HG03575 (cell line): Measurements from ENCODE around the gene LRBA.

Experiments
- ATAC-seq: cut with Tn5 transposase; IDR thresholded peaks from one replicate; pipeline ENCODE4 v1.9.1; 2021; ENCODE audit not compliant: unreplicated experiment, insufficient number of reproducible peaks, low FRiP score; ENCODE audit errors: extremely low read depth

LRBA gene

DNA sequence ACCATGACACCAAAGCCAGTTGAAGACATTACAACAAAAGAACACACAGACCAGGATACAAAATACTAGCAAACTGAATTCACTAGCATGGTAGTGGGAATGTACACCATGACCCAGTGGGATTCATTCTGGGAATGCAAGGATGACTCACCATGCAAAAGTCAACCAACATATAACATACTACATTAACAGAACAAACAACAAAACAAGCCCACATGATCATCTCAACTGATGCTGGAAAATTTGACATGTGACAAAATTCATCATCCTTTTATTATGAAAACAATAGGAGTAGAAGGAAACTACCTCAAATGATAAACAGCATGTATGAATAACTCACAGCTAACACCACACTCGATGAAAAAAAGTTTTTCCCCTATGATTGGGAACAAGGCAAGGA, 746.6 kb downstream of the LRBA start:
- ATAC-seq = no peak

DNA sequence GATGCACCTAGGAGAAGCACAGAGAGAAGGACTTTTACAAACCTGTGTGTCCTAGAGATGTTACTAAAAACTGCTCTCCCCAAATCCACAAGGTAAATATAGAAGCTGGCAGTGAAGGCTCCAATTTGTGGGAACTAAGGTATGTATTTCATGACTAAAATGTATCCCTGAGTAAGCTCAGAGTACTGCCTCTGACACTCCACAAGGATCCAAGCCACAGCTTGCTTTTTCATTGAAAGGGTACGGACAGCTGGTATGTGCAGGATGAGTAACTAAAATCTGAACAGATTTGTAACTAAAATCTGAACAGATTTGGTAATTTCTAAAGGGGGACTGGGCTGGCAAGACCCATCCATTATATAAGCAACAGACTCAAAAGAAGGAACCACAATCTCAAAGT, 749.3 kb downstream of the LRBA start:
- no peak for ATAC-seq

DNA sequence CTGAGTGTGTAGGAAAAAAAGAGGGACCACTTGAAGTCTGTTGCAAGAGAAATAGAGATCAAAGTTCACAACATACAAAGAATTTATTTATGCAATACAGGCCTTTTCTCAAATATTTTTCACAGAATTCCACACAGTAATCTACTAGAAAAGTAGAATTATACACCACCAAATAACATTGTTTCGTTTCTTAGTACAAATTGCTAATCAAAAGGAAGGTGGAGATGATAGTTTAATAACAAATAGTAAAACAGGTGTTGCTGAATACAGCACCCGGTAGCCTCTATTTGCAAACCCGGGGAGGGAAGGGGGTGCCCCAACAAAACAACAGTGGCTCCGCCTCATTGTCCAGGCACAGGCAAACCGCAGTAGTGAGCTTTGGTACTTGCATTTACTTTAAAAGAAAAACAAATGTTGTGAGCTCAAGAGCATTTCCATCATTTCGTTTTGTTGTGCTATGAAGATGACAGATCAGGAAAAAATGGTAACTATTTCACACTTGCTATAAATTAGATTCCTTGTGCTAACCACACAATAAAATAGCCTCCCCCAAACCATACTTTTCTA, 750.4 kb downstream of the LRBA start:
- no peak for ATAC-seq

DNA sequence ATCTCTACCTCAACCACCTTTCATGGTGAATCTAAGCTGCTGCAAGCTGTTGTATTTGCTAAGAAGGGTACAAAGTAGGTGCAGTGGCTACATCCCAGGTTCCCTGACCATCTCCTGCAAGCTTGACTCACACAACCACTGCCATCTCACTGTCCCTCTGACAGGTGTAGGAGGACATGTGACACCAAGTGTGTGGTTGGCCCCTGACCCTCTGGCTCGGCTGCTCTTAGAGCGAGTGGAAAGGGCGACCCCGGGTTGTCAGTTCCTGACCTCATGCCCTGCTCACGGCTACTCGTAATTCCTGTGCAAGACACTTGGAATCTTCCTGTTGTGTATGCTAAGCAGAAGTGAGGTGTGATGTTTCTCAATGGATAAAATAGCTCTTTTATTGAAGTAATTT, 752.5 kb downstream of the LRBA start:
- no peak for ATAC-seq

DNA sequence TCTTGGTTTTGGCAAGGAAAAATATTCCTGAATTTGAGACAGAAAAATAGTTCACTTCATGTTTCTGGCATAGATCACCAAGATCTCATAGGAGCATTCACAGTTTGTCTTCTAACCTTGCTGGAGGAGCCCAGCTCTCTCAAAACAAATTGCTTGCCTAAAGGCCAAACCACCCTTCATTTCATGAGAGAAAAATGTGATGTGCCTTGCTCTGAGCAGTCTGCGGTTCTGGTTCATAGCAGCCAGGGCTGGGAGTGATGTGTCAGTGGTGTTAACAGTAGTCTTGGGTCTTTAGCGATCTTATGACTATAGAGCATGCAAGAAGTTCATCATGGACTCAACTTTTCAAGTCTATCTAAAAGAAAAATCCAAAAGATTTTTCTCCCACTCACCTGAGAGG, 753.5 kb downstream of the LRBA start:
- ATAC-seq = no peak

DNA sequence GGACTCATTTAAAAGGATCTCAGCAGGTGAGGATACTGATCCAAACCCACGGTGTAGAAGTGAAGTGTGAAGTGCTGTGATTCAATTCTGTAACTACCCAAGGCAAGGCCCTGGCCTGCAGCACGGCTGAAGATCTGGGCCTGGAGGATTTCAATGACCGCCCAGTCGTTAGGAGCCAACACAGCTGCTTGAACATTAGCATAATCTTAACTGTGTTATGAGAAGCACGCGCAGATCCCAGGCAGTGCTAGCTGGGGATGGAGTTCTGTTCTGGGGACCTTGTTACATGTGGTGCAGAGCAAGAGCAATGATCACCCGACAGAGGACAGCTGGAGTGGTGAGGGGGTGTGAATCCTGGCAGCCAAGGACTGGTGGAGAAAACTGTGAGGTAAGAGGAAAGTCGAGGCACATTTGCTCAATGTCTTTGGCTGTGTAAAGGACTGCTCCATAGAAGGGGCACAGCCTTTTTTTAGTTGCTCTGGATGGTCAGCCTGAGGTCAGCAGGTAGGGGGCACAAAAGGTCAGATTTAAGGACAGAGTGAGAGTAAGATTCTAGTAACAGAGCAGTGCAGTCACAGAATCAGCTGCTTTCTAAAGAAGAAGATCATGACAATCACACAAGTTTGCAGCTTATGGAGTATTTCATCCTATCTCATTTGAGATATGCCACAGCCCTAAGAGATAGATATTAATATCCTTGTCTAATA, 755.1 kb downstream of the LRBA start:
- no peak for ATAC-seq

DNA sequence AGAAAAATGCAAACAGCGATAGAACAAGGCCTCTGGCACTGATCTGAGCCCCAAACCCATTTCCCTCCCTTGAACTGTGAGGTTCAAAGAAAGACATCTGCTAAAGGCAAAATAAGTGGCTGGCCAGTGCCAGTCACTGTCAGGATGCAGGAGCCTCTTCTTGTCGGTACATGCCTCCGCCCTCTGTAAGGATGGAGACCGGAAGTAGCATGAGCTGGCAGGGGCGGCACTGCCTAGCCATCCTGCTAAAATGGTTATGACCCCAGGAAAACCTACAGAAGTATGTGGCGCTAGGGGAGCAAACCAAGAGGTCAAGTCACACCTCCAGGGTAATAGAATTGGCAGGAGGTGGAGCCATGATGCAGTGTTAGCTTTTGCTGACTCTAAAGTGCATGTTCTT, 756.5 kb downstream of the LRBA start:
- no peak for ATAC-seq

DNA sequence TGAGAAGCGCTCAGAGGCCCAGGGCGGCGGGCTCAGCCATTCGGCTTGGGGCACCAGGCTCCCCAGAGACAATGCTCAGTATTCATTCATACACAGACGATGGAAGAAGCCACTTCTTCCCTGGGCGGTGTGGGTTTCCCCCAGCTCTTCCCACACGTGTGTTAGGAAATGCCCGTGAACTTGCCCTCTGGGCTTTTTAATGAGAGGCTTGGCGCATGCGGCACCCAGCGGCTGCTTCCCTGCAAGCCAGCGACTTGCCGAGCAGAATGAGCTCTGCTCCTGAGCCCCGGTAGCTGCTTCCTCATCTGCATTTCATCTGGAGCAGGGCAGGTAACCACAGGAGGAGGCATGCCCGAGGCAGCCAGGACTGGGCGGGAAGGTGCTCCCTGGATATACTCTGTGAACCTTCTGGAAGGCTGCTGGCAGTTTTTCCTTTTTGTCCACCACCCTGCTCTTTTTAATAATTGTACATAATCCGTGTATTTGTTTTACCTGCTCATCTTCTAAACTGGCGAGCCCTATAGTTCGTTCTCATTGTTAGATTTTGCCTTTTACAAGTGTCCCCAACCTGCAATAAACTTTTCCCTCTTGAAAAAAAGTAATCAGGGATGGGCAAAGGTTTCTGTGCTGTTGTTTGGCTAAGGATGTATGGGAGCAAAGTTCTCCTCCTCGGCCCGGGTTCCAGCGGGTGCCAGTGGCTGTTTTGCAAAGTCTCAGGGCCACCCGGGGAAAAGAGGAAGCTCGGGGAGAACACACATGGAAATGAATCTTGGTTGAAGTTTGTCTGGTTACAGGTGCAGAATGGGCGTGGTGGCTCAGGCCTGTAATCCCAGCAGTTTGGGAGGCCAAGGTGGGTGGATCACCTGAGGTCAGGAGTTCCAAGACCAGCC, 758.0 kb downstream of the LRBA start:
- no peak for ATAC-seq

DNA sequence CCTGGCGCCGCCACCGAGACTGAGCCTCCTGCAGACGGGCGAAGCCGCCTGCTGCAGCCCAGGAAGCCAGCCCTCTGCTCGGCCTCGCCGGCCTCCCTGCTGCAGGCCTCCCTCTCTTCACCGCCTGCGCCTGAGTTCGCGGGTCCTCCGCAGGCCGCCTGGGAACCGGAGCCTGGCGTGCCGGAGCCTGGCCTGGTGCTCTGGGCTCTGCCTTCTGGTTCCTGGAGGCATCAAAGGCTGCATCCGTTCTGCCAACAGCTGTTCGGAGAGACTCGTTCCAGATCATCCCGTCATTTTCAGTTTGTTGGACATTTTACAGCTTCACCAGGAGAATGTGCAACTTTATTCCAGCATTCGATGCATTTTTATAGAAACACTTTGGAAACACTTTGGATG, 758.9 kb downstream of the LRBA start:
- ATAC-seq = no peak

DNA sequence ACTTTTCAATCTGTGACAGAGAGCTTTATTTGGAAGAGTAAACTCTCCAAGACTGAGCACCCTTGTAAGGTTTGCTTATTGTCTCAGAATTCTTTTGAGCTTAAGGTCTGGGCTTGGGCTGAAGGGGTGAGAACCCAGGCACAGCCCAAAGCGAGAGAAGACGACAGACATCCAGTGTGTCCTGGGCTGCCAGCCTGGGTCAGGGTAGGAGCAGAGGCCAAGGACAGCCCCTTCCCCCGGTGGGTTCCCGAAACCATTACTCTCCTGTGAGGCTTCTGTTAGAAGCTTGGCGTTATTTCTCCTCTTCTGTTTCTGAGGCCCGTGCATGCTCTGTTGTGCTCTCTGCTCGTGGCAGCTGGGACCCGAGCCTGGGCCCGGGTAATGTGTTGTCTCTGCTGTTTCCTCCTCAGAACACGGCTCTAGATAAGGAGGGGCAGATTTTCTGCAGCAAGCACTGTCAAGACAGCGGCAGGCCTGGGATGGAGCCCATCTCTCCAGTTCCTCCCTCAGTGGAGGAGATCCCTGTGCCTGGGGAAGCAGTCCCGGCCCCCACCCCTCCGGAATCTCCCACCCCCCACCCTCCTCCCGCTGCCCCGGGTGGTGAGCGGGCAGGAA, 759.4 kb downstream of the LRBA start:
- ATAC-seq = no peak

DNA sequence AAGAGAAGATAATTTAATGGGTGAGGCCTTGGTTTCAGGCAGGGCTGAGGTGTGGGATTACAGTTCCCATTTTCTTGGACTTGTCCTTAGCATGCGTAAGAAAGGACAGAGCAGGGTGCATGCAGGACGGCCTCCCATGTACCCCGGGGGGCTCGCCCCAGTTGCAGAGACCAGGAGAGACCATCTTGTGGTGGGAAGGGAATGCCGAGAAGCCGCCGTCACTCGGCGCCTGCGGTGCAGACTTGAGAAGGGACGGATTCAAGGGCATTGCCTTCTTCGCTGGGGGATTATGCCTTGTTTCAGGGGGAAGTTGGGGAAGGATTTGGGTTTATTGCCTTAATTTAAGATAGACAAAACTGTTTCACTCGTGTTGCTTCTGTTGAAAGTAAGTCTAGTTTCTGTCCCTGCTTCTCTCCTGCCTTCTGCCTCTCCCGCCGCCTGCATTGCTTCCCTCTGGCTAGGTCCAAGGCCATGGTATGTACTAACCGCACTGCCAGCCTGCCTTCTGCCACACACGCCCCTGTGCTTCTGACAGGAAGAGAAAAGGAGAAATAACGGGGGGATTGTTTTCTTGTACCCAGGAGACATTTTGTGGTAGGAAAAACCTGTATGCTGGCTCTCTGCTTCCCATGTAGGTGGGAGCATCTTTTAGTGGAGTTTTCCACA, 761.0 kb downstream of the LRBA start:
- no peak for ATAC-seq

DNA sequence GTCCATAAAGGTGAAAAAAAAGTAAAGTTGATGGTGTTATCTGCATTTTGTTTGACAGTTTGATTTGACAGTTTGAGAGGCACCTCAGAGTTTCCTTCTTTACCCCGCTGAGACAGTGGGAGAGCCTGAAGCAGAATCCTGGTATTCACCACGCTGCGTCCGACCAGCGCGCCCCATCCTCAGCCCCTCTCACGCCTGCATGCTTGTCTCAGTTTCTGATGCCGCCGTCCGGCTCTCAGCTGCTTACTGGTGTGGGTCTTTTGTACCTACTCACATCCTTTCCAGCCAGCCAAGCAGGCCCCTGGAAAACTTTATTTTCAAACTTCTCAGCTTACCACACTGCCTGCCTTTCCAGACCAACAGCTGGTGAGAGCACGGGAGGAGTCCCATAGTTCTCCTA, 761.7 kb downstream of the LRBA start:
- no peak for ATAC-seq

DNA sequence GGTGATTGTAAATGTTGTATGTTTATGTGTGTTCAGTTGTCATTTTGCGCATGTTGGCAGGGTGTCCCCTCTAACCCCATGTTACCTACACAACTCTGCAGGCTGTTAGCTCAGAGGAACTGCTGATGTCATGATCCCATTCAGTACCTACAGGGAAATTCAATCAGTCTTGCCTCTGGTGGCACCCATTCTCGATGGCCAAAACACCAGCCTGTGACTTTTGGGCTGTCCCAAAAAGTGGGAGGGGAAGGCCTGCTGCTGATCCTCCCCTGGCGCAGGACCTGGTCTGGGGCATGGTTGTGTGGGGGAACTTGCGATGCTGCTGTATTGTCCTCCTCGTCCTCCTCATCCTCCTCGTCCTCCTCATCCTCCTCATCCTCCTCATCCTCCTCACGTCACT, 762.3 kb downstream of the LRBA start:
- ATAC-seq = no peak

DNA sequence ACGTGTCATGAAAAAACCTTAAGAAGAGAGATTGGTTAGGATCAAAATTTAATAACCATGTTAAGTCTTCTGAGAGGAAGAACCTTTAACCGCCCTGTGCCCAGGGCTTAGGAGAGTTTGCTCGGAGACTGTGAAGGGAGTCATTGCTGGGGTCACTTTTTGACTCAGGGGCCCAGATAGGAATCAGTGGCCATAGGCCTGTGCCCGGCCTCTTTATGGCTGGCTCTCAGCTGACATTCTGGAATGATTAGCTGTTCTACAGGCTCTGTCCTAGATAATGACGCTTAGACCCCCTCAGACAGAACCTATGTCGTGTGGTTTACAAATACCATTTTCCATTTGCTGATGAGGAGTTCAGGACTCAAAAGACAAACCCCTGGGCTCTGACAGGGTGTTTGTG, 762.8 kb downstream of the LRBA start:
- ATAC-seq = no peak

DNA sequence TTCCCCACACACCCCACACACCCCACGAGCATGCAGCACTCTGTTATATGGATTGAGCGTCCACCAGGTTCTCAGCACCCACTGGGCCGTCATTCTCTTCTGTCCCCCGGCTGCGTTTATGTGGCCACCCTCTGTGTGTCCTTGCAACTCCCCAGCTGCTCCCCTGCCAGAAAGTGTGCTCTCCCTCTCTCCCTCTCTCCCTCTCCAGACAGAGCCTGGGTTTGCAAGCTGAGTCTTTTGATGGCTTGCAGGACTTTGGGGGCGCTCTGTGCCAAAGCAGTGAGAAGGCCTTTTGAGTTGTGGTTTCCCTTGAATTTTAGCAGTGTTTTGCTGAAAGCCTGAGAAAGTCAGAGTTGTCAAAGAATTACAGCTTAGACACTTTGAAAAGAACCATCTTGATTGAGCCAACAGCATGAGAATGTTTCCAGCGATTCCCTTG, 763.3 kb downstream of the LRBA start:
- ATAC-seq = no peak

DNA sequence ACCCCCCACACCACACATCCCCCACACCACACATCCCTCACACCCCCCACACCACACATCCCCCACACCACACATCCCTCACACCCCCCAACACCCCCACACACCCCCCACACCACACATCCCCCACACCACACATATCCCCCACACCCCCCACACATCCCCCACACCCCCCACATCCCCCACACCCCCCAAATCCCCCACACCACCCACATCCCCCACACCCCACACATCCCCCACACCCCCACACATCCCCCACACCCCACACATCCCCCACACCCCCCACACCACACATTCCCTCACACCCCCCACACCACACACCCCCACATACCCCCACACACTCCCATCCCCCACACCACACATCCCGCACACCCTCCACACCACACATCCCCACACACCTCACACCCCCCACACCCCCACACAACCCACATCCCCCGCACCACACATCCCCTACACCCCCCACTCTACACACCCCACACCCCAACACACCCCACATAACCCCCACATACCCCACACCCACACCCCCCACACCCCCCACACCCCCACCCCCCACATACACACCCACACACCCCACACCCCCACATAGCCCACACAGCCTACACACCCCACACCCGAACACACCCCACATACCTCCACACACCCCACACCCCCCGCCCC, 764.0 kb downstream of the LRBA start:
- ATAC-seq = no peak

DNA sequence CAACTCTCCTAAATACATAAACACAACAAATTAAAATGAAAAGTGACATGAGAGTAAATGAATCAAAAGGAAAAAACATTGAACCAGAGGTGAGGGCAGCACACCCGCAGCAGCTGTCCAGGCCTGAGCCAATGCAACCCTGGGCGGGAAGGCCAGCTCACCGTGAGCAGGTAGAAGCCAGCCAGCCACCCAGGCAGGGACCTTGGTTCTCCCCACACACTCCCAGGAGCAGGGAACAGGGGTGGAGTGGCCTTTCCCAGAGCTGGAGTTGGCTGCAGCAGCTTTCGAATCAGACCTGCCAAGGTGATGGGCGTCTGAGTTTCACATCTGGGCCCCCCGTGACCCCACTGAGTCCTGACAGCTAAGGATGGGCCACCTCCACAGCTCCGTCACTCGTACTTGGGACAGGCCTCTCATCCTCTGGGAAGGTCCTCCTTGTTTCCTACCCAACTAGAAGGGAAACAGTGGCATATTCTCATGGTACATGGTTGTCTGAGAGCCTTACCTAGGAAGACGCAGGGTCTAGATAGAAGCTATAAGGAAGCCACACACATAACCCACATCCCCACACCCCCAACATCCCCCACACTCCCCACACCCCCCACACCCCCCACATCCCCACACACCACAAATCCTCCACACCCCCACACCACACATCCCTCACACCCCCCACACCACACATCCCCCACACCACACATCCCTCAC, 764.6 kb downstream of the LRBA start:
- ATAC-seq = no peak

DNA sequence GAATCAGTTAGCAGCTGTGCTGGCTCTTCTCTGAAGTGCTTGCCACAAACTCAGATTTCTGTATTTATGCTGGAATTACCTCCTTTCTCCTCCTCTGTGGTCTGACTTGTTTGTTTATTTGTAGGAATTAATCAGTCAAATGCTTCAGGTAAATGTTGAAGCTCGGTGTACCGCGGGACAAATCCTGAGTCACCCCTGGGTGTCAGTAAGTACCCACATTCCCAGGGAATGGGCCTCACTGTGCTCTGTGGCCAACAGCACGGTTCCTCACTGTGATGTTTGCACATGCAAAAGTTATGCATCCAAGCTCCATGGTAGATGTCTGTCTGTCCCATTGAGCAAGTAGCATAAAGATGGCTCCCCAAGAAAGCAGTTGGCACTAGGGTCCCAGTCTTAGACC, 766.9 kb downstream of the LRBA start:
- ATAC-seq = no peak
